Lung (tissue), 12 donors: ENCODE results near the gene CCDC9B. TPM values are rescaled to one million over a fixed set of nuclear protein-coding genes. Genes with fewer than 3 reads are reported as not detected.

ENCODE experiments used
- ATAC-seq: fragments of 200-7000 bp; cut with Tn5 transposase; one replicate; pipeline ENCODE4 v1.9.1; 2020; ENCODE audit warnings: moderate number of reproducible peaks; ENCODE audit not compliant: insufficient read depth, low FRiP score
- DNase-seq, 3 donors: peaks; one replicate each; pipeline ENCODE4 v3.0.0-alpha.2; 2013 to 2017
- H3K27ac ChIP-seq, 2 donors: one replicate each; pipeline ENCODE4 v1.5.1; 2013; ENCODE audit warnings: mild to moderate bottlenecking in 2 of 2, moderate library complexity in 2 of 2, control low read depth in 1 of 2, inconsistent platforms in 1 of 2, low read depth in 1 of 2, low read length in 1 of 2
- H3K27me3 ChIP-seq, 3 donors: one replicate each; pipeline ENCODE4 v1.5.1; 2013; ENCODE audit warnings: low read length in 2 of 3; ENCODE audit not compliant: control insufficient read depth in 3 of 3, insufficient read depth in 3 of 3
- H3K36me3 ChIP-seq, 4 donors: one replicate each; pipeline ENCODE4 v1.5.1; 2013; ENCODE audit warnings: low read length in 4 of 4, mild to moderate bottlenecking in 1 of 4, moderate library complexity in 1 of 4; ENCODE audit not compliant: control insufficient read depth in 4 of 4, insufficient read depth in 4 of 4
- H3K4me1 ChIP-seq, 5 donors: one replicate each; pipeline ENCODE4 v1.5.1; 2013; ENCODE audit warnings: low read length in 5 of 5, mild to moderate bottlenecking in 2 of 5, moderate library complexity in 1 of 5; ENCODE audit not compliant: control insufficient read depth in 5 of 5, insufficient read depth in 5 of 5
- H3K4me3 ChIP-seq: one replicate; pipeline ENCODE4 v1.5.1; 2013; ENCODE audit warnings: mild to moderate bottlenecking, control low read depth, moderate library complexity
- H3K9ac ChIP-seq, 2 donors: one replicate each; pipeline ENCODE4 v1.5.1; 2013; ENCODE audit warnings: low read length in 2 of 2, control low read depth in 1 of 2; ENCODE audit not compliant: insufficient read depth in 1 of 2
- H3K9me3 ChIP-seq, 4 donors: one replicate each; pipeline ENCODE4 v1.5.1; 2013; ENCODE audit warnings: low read length in 3 of 4, mild to moderate bottlenecking in 1 of 4, moderate library complexity in 1 of 4; ENCODE audit not compliant: control insufficient read depth in 4 of 4, insufficient read depth in 3 of 4
- CTCF ChIP-seq: IDR thresholded peaks from 2 replicates; pipeline ENCODE4 v1.5.1; 2012; ENCODE audit warnings: mild to moderate bottlenecking; ENCODE audit errors: control extremely low read depth, extremely low read depth
- WGBS, 2 donors: extraction: QIAGEN DNeasy Blood & Tissue Kit; methylation state at CpG; one replicate each; pipeline ENCODE4 v1.1.7; 2013; 5-methylcytosine and 5-hydroxymethylcytosine counted together
- polyA plus RNA-seq, 2 donors: library from polyadenylated mRNA; stranded (reverse); fragments of 200-250 nt; gene quantifications; one replicate each; pipeline ENCODE4 v1.2.1, GENCODE V29; 2013
- total RNA-seq, 2 donors: library from RNA; depleted of rRNA in 1 of 2; stranded (reverse); fragments of >200 nt in 1 of 2; gene quantifications; one replicate each; pipeline ENCODE4 v1.2.1, GENCODE V29; 2014 to 2021
- donor health status: control.
- donor health status: control.
- donor health status: Bipolar disorder and iron deficiency.
- donor health status: healthy.
- donor health status: DM: yes; HTN: yes; CAD: no.

Gene CCDC9B
- total and polyA plus RNA-seq, 4 donors: 4.4 to 42.1 (median 14.9) TPM

- DNase-seq (no peak), ATAC-seq (no peak)
- H3K27me3 ChIP-seq: no peaks in the 10 kb centered on the region
- H3K4me1 ChIP-seq: peaks cover 0 to 15% (median 4%) of the 10 kb centered on the region in 5 donors
- H3K27ac ChIP-seq: no peak overlapping the region
- TF ChIP-seq CTCF: no peak
- H3K36me3 ChIP-seq: peaks cover 0 to 6% (median 0%) of the 10 kb centered on the region in 4 donors
- no peak overlapping the region for H3K9ac ChIP-seq
- no peak overlapping the region for H3K4me3 ChIP-seq
- H3K9me3 ChIP-seq: peaks cover 0 to 2% (median 0%) of the 10 kb centered on the region in 4 donors
- WGBS, 2 donors: 92 to 94% methylated on average over 19 of the region's 19 CpGs
These were observed 38.4 kb downstream of the CCDC9B start for GRCh38 chr15:40302288-40302886.

- Histone ChIP-seq H3K27me3 (no peaks in the 10 kb centered on the region), H3K36me3 (peaks cover 0 to 6% (median 0%) of the 10 kb centered on the region in 4 donors), H3K27ac (no peak overlapping the region), H3K4me3 (no peak overlapping the region), H3K9me3 (peaks cover 0 to 2% (median 0%) of the 10 kb centered on the region in 4 donors), H3K4me1 (peaks cover 0 to 15% (median 4%) of the 10 kb centered on the region in 5 donors), H3K9ac (no peak overlapping the region)
- no peak for TF ChIP-seq CTCF
- DNase-seq (peak; percentile 47 to 65 (median 50)), ATAC-seq (no peak)
- 43 to 57% methylated on average over 12 of the region's 12 CpGs for WGBS, 2 donors
These were observed 39.1 kb downstream of the CCDC9B start for GRCh38 chr15:40301467-40302179.

- Histone ChIP-seq H3K9ac (no peak overlapping the region), H3K27me3 (no peaks in the 10 kb centered on the region), H3K4me1 (peaks cover 0 to 24% (median 6%) of the 10 kb centered on the region in 5 donors), H3K36me3 (peaks cover 0 to 6% (median 0%) of the 10 kb centered on the region in 4 donors), H3K9me3 (peaks cover 0 to 2% (median 0%) of the 10 kb centered on the region in 4 donors), H3K27ac (no peak overlapping the region), H3K4me3 (no peak overlapping the region)
- DNase-seq (no peak), ATAC-seq (no peak)
- no peak for TF ChIP-seq CTCF
- WGBS, 2 donors: 97 to 98% methylated on average over 2 of the region's 2 CpGs
These were observed 40.0 kb downstream of the CCDC9B start for GRCh38 chr15:40300771-40301170.
